Cerebellar nuclear complex (tissue), 1 donor: ENCODE data around the gene IQUB.
"Not testable (repeated sequence)": the region's sequence is repeated elsewhere in the genome, so short reads cannot be mapped to it uniquely, and the experiment has no call there.

Source experiments
- DNase-seq, 2 experiments: peaks; one replicate each; lab custom pipeline; 2025; lab: John Stamatoyannopoulos, UW

IQUB gene

GRCh38 chr7:123539871-123540270 lies 5.5 kb upstream of the IQUB start:
- no peak for DNase-seq

GRCh38 chr7:123538897-123539296 lies 4.5 kb upstream of the IQUB start:
- DNase-seq: no peak

GRCh38 chr7:123538189-123538714 lies 3.9 kb upstream of the IQUB start:
- no peak for DNase-seq

- no peak for DNase-seq
Observed at GRCh38 chr7:123537026-123537642, 2.7 kb upstream of the IQUB start.

- no peak for DNase-seq
Observed at GRCh38 chr7:123535517-123535916, 1.1 kb upstream of the IQUB start.

GRCh38 chr7:123533929-123534382 lies 439 bp downstream of the IQUB start:
- DNase-seq: peak in 1 of 2 experiments; percentile 58

GRCh38 chr7:123533553-123533917 lies 860 bp downstream of the IQUB start:
- DNase-seq: no peak

GRCh38 chr7:123532788-123533552 lies 1.4 kb downstream of the IQUB start:
- not testable (repeated sequence) for DNase-seq

- not testable (repeated sequence) for DNase-seq
Observed at GRCh38 chr7:123532343-123532742, 2.1 kb downstream of the IQUB start.

- DNase-seq: not testable (repeated sequence)
Observed at GRCh38 chr7:123530035-123530591, 4.3 kb downstream of the IQUB start.

GRCh38 chr7:123528265-123528664 lies 6.1 kb downstream of the IQUB start:
- no peak for DNase-seq

GRCh38 chr7:123527712-123528225 lies 6.6 kb downstream of the IQUB start:
- DNase-seq: not testable (repeated sequence)

GRCh38 chr7:123526533-123526932 lies 7.9 kb downstream of the IQUB start:
- not testable (repeated sequence) for DNase-seq

- no peak for DNase-seq
Observed at GRCh38 chr7:123522066-123522465, 12.3 kb downstream of the IQUB start.

- no peak for DNase-seq
Observed at GRCh38 chr7:123505221-123505620, 29.2 kb downstream of the IQUB start.

GRCh38 chr7:123502201-123502600 lies 32.2 kb downstream of the IQUB start:
- DNase-seq: no peak

GRCh38 chr7:123500878-123501489 lies 33.4 kb downstream of the IQUB start:
- no peak for DNase-seq

GRCh38 chr7:123499211-123499970 lies 35.0 kb downstream of the IQUB start:
- DNase-seq: no peak

- DNase-seq: no peak
Observed at GRCh38 chr7:123498601-123499000, 35.8 kb downstream of the IQUB start.

- DNase-seq: no peak
Observed at GRCh38 chr7:123498031-123498430, 36.4 kb downstream of the IQUB start.

- peak in 1 of 2 experiments; percentile 20 for DNase-seq
Observed at GRCh38 chr7:123494193-123494796, 40.1 kb downstream of the IQUB start.
